ENCODE data around the gene BCL2L1. TPM values are rescaled to one million over a fixed set of nuclear protein-coding genes. Genes with fewer than 3 reads are reported as not detected.

Gene BCL2L1
- total and polyA plus RNA-seq, 2 experiments from 2014 or later: 56.3 to 83.8 TPM

DNA sequence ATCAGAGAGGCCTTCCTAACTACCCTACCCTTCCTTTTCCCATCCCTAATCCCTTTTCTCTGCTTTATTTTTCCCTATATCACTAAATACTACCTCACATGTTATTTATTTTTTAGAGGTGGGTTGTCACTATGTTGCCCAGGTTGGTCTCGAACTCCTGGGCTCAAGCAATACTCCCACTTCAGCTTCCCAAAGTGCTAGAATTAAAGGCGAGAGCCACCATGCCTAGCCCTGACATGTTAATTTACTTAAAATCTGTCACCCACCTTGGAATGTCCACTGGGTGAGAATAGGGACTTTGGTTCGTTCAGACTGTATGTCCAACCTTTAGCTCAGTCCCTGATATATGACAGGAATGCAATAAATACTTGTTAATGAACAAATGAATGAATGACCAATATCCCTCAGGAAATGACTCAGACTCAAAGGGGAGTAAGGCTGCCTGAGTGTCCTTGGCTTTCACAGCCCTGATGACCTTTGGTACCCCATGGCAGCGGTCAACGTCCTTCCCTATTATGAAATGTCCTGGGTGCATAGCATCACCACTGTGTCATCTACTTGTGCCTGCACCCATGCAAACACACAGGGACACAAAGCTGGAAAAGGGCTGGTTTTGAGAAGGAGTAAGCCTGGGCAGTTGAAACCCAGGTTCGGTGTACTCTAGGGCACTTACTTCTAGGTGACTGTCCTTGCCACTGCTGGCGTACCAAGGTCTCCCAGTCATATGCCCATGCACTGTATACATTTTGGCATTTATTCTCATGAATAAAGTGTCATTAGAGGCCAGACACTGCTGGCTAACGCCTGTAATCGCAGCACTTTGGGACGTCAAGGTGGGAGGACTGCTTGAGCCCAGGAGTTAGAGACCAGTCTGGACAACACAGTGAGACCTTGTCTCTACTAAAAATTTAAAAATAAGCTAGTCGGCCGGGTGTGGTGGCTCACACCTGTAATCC lies 26.5 kb downstream of the BCL2L1 start:
- Histone ChIP-seq H3K36me3 (ENCODE audit: low read depth) (no peaks in the 10 kb centered on the region), H4K20me1 (ENCODE audit: insufficient read depth) (no peaks in the 10 kb centered on the region), H3K9me3 (ENCODE audit: low read depth) (no peaks in the 10 kb centered on the region), H3K4me2 (ENCODE audit: unreplicated experiment) (peak overlapping the region; percentile 55), H3F3A (ENCODE audit: insufficient read depth) (peaks cover 54% of the 10 kb centered on the region), H3K9me2 (ENCODE audit: insufficient read depth) (no peaks in the 10 kb centered on the region), H3K4me1 (ENCODE audit: insufficient read depth) (peaks cover 62% of the 10 kb centered on the region), H2AFZ (no peak overlapping the region), H3K9ac (no peak overlapping the region), H3K27ac (peak overlapping the region; percentile 61), H3K4me3 (0 out of 2 replicates have a peak overlapping the region, but pooled peaks have one; percentile 2), H3K27me3 (replicated peaks; ENCODE audit: insufficient read depth) (no peaks in the 10 kb centered on the region), H3K79me2 (ENCODE audit: insufficient read depth) (peaks cover 89% of the 10 kb centered on the region)
- in situ Hi-C loops (cut with MboI): no loop called here
- TF ChIP-seq EZH2phosphoT487 (IDR thresholded peaks at IDR 0.05; ENCODE audit: insufficient read depth, low read depth) (no peak), EZH2 (IDR thresholded peaks at IDR 0.05; ENCODE audit: insufficient read depth, poor library complexity, severe bottlenecking) (no peak)
- DNase-seq: peak; percentile 76
- 70 to 71% methylated on average over 12 of the region's 12 CpGs for WGBS, 2 experiments (ENCODE audit: low coverage in 1 of 2, low lambda C conversion rate in 2 of 2, missing lambda C conversion rate in 2 of 2)

DNA sequence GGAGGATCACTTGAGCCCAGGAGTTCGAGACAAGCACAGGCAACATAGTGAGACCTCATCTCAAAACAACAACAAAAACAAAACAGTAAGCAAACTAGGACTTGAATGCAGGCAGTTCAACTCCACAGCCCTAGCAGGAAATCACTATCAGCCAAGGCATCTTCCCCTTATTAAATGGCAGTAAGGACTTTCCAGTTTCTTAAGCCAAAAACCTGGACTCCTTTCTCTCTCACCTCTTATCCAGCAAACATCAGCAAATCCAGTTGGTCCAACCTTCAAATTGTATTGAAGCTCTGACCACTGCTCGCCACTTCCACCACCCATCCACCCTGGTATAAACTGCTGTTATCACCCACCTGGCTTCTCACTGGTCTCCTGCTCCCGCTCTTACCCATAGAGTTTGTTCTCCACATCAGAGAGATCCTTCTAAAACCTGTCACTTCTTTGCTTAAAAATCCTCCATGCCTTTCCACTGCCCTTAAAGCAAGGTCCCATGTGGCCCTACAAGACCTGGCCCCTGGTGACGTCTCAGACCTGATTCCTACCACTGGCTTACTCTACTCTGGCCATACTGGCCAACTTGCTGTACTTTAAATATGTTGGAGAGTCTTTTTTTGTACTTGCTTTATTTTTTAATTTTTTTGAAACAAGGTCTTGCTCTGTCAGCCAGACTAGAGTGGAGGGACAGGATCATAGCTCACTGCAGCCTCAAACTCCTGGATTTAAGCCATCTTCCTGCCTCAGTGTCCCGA lies 27.6 kb downstream of the BCL2L1 start:
- no peaks in the 10 kb centered on the region for H3K27me3 ChIP-seq (replicated peaks; ENCODE audit: insufficient read depth)
- peaks cover 52% of the 10 kb centered on the region for H3F3A ChIP-seq (ENCODE audit: insufficient read depth)
- in situ Hi-C loops (cut with MboI): no loop called here
- no peaks in the 10 kb centered on the region for H3K9me2 ChIP-seq (ENCODE audit: insufficient read depth)
- H3K4me3 ChIP-seq: no peak overlapping the region
- H3K9me3 ChIP-seq (ENCODE audit: low read depth): no peaks in the 10 kb centered on the region
- H3K36me3 ChIP-seq (ENCODE audit: low read depth): no peaks in the 10 kb centered on the region
- DNase-seq: no peak
- no peak for TF ChIP-seq EZH2phosphoT487 (IDR thresholded peaks at IDR 0.05; ENCODE audit: insufficient read depth, low read depth)
- no peak for TF ChIP-seq EZH2 (IDR thresholded peaks at IDR 0.05; ENCODE audit: insufficient read depth, poor library complexity, severe bottlenecking)
- H3K4me1 ChIP-seq (ENCODE audit: insufficient read depth): peaks cover 67% of the 10 kb centered on the region
- H2AFZ ChIP-seq: no peak overlapping the region
- no peak overlapping the region for H3K9ac ChIP-seq
- peak overlapping the region; percentile 55 for H3K4me2 ChIP-seq (ENCODE audit: unreplicated experiment)
- H4K20me1 ChIP-seq (ENCODE audit: insufficient read depth): no peaks in the 10 kb centered on the region
- WGBS, 2 experiments (ENCODE audit: low coverage in 1 of 2, low lambda C conversion rate in 2 of 2, missing lambda C conversion rate in 2 of 2): 90 to 91% methylated on average over 5 of the region's 5 CpGs
- H3K79me2 ChIP-seq (ENCODE audit: insufficient read depth): peaks cover 87% of the 10 kb centered on the region
- H3K27ac ChIP-seq: peak overlapping the region; percentile 61

DNA sequence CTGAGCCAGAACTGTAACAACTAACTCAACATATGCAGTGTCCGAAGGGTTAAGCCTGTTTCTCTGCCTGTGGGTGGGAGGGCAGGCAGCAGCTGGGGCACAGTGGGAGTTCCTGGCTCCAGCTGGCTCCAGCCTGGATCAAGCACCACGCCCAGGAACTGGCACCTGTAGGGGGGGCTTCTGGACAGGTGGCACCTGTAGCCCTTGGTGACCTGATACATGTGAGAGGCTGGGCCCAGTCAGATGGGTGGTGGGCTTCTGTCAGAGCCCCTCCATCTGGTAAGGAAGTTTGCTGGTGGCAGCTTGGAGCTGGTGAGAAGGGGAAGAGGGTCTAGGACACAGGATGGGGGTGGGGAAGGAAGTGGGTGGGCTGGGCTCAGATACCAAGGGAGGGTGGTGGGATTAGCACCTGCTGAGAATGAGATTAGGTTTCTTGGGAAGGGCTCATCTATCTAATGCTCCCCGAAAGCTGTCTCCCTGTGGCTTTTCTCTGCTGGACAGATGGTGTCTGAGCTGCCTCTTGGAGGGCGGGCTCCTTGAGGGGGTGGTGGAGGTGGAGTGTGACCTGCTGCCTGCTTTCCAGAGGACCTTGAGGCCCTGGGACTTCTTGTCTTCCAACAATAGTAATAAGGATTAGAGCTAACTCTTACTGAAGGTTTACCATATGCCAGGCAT lies 28.5 kb downstream of the BCL2L1 start:
- no peaks in the 10 kb centered on the region for H3K36me3 ChIP-seq (ENCODE audit: low read depth)

DNA sequence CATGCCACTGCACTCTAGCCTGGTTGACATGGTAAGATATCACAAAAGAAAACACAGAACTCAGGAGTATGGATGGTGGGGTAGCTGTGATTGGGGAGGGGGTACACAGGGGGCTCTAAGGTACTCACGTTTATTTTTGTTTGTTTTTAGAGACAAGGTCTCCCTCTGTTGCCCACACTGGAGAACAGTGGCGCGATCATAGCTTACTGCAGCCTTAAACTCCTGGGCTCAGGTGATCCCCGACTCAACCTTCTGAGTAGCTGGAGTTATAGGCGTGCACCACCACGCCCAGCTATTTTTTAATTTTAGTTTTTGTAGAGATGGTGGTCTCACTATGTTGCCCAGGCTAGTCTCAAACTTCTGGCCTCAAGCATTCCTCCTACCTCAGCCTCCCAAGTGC lies 29.3 kb downstream of the BCL2L1 start:
- Histone ChIP-seq H3K27ac (no peak overlapping the region), H3K4me3 (no peak overlapping the region), H3K4me1 (ENCODE audit: insufficient read depth) (peaks cover 51% of the 10 kb centered on the region), H4K20me1 (ENCODE audit: insufficient read depth) (no peaks in the 10 kb centered on the region), H3K79me2 (ENCODE audit: insufficient read depth) (peaks cover 89% of the 10 kb centered on the region), H3K36me3 (ENCODE audit: low read depth) (no peaks in the 10 kb centered on the region), H3K27me3 (replicated peaks; ENCODE audit: insufficient read depth) (no peaks in the 10 kb centered on the region), H3K9me3 (ENCODE audit: low read depth) (no peaks in the 10 kb centered on the region), H3K4me2 (ENCODE audit: unreplicated experiment) (no peak overlapping the region), H3K9ac (no peak overlapping the region), H2AFZ (no peak overlapping the region), H3K9me2 (ENCODE audit: insufficient read depth) (no peaks in the 10 kb centered on the region), H3F3A (ENCODE audit: insufficient read depth) (peaks cover 37% of the 10 kb centered on the region)
- 93 to 94% methylated on average over 6 of the region's 6 CpGs for WGBS, 2 experiments (ENCODE audit: low coverage in 1 of 2, low lambda C conversion rate in 2 of 2, missing lambda C conversion rate in 2 of 2)
- no peak for DNase-seq
- in situ Hi-C loops (cut with MboI): no loop called here
- TF ChIP-seq EZH2 (IDR thresholded peaks at IDR 0.05; ENCODE audit: insufficient read depth, poor library complexity, severe bottlenecking) (no peak), EZH2phosphoT487 (IDR thresholded peaks at IDR 0.05; ENCODE audit: insufficient read depth, low read depth) (no peak)

More for the DNA sequence above, 28.5 kb downstream of the BCL2L1 start:
- H3F3A ChIP-seq (ENCODE audit: insufficient read depth): peaks cover 44% of the 10 kb centered on the region
- DNase-seq: no peak
- H3K27ac ChIP-seq: no peak overlapping the region
- no peaks in the 10 kb centered on the region for H3K27me3 ChIP-seq (replicated peaks; ENCODE audit: insufficient read depth)
- no peaks in the 10 kb centered on the region for H4K20me1 ChIP-seq (ENCODE audit: insufficient read depth)
- H3K9me3 ChIP-seq (ENCODE audit: low read depth): no peaks in the 10 kb centered on the region
- H3K4me2 ChIP-seq (ENCODE audit: unreplicated experiment): no peak overlapping the region
- peaks cover 58% of the 10 kb centered on the region for H3K4me1 ChIP-seq (ENCODE audit: insufficient read depth)
- TF ChIP-seq EZH2phosphoT487 (IDR thresholded peaks at IDR 0.05; ENCODE audit: insufficient read depth, low read depth) (no peak), EZH2 (IDR thresholded peaks at IDR 0.05; ENCODE audit: insufficient read depth, poor library complexity, severe bottlenecking) (no peak)
- H3K9me2 ChIP-seq (ENCODE audit: insufficient read depth): no peaks in the 10 kb centered on the region
- no peak overlapping the region for H3K4me3 ChIP-seq
- H3K9ac ChIP-seq: no peak overlapping the region
- peaks cover 89% of the 10 kb centered on the region for H3K79me2 ChIP-seq (ENCODE audit: insufficient read depth)
- WGBS, 2 experiments (ENCODE audit: low coverage in 1 of 2, low lambda C conversion rate in 2 of 2, missing lambda C conversion rate in 2 of 2): 65 to 72% methylated on average over 4 of the region's 4 CpGs
- no peak overlapping the region for H2AFZ ChIP-seq
- in situ Hi-C loops (cut with MboI): no loop called here
